A549 (cell line): Measurements from ENCODE around the gene PTPRK. TPM values are rescaled to one million over a fixed set of nuclear protein-coding genes. Genes with fewer than 3 reads are reported as not detected.

Experiments used
- ATAC-seq, 2 experiments: fragments of 200-7000 bp in 1 of 2; fragments of >200 bp in 1 of 2; cut with Nextera tagmentation in 1 of 2; cut with Tn5 transposase in 1 of 2; 3 replicates each; pipeline versions ENCODE4 v1.8.0 to v1.9.1; 2018 to 2020; ENCODE audit warnings: mild to moderate bottlenecking in 1 of 2, moderate library complexity in 1 of 2
- CTCF ChIA-PET: fragments of 300-600 bp; sonication (Branson Sonifier 250); formaldehyde crosslinking; extraction: SDS; loops from one replicate; lab custom pipeline; 2021; ENCODE audit warnings: antibody characterized with exemption, inconsistent platforms; lab: Yijun Ruan, JAX
- POLR2A ChIA-PET: fragments of 350-600 bp; formaldehyde crosslinking; extraction: SDS; loops from one replicate; lab custom pipeline; 2021; ENCODE audit warnings: antibody characterized with exemption, inconsistent platforms; lab: Yijun Ruan, JAX
- DNase-seq, 2 experiments: peaks; one replicate each; pipeline versions ENCODE4 v3.0.0 to v3.0.0-alpha.2; 2011 to 2016; ENCODE audit warnings: low read depth in 1 of 2, low spot score in 1 of 2
- FAIRE-seq: peaks from 2 replicates; lab custom pipeline; 2011; peaks lifted over from hg19 to GRCh38; lab: Jason Lieb, UNC
- H3K27ac ChIP-seq, 2 experiments: fragments of >200 bp; sonication (Bioruptor Twin); formaldehyde crosslinking; 3 replicates each; pipeline ENCODE4 v1.5.1; 2016 to 2017
- H3K4me1 ChIP-seq: fragments of >200 bp; sonication (Bioruptor Twin); formaldehyde crosslinking; 3 replicates; pipeline ENCODE4 v1.6.1; 2016
- H3K4me2 ChIP-seq: fragments of >200 bp; sonication (Bioruptor Twin); formaldehyde crosslinking; 3 replicates; pipeline ENCODE4 v1.6.1; 2016
- H3K4me3 ChIP-seq: fragments of >200 bp; sonication (Bioruptor Twin); formaldehyde crosslinking; 3 replicates; pipeline ENCODE4 v1.5.1; 2016
- H3K9me3 ChIP-seq: fragments of >200 bp; sonication (Bioruptor Twin); formaldehyde crosslinking; 3 replicates; pipeline ENCODE4 v1.6.1; 2016
- CHD4 ChIP-seq: fragments of 200-600 bp; sonication (generic); IDR thresholded peaks from 2 replicates; pipeline ENCODE4 v1.6.1; 2016; ENCODE audit warnings: antibody characterized with exemption, mild to moderate bottlenecking, borderline replicate concordance
- CTCF ChIP-seq: fragments of >200 bp; sonication (Bioruptor Twin); formaldehyde crosslinking; IDR thresholded peaks from 3 replicates; pipeline ENCODE4 v1.5.1; 2016
- E2F6 ChIP-seq: IDR thresholded peaks from 2 replicates; pipeline ENCODE4 v1.6.1; 2012; ENCODE audit warnings: low read depth, borderline replicate concordance
- EHMT2 ChIP-seq: fragments of 200-600 bp; sonication (generic); IDR thresholded peaks from 2 replicates; pipeline ENCODE4 v1.6.1; 2016; ENCODE audit warnings: antibody characterized with exemption, low read depth, mild to moderate bottlenecking, moderate library complexity
- ELK1 ChIP-seq: fragments of 150-350 bp; IDR thresholded peaks from 2 replicates; pipeline ENCODE4 v1.6.1; 2014; ENCODE audit warnings: low read depth, mild to moderate bottlenecking, low read length
- FOSL2 ChIP-seq, 2 experiments: fragments of 450-650 bp in 1 of 2; fragments of >200 bp in 1 of 2; sonication (Bioruptor Twin) in 1 of 2; formaldehyde crosslinking; IDR thresholded peaks; 2 replicates each; pipeline versions ENCODE4 v1.5.0 to v1.6.1; 2016 to 2020; ENCODE audit warnings: mild to moderate bottlenecking in 1 of 2, moderate library complexity in 1 of 2
- HMGXB4 ChIP-seq: fragments of 250-450 bp; sonication (Bioruptor Pico); IDR thresholded peaks from 2 replicates; pipeline ENCODE4 v1.5.0; 2021; ENCODE audit warnings: mild to moderate bottlenecking, moderate library complexity, borderline replicate concordance
- MAFK ChIP-seq: fragments of 450-650 bp; IDR thresholded peaks from 2 replicates; pipeline ENCODE4 v1.6.1; 2014; ENCODE audit not compliant: partially characterized antibody
- MAX ChIP-seq: IDR thresholded peaks from 2 replicates; pipeline ENCODE4 v1.6.1; 2012
- NFE2L2 ChIP-seq: fragments of 150-350 bp; conservative IDR thresholded peaks from 2 replicates; pipeline ENCODE4 v1.6.1; 2014; ENCODE audit warnings: low read length
- NPAS2 ChIP-seq: fragments of 250-450 bp; sonication (Bioruptor Pico); IDR thresholded peaks from 2 replicates; pipeline ENCODE4 v1.8.0; 2022; ENCODE audit warnings: mild to moderate bottlenecking, moderate library complexity, borderline replicate concordance
- RCOR1 ChIP-seq: fragments of 150-350 bp; IDR thresholded peaks from 2 replicates; pipeline ENCODE4 v1.6.1; 2014; ENCODE audit warnings: antibody characterized with exemption, low read length, low read depth
- RNF2 ChIP-seq: fragments of 200-600 bp; sonication (generic); IDR thresholded peaks from 2 replicates; pipeline ENCODE4 v1.6.1; 2016; ENCODE audit warnings: low read depth, mild to moderate bottlenecking, antibody characterized with exemption, moderate library complexity, borderline replicate concordance
- TP53 ChIP-seq: fragments of 250-450 bp; sonication (Bioruptor Pico); IDR thresholded peaks from 2 replicates; pipeline ENCODE4 v1.5.0; 2021; ENCODE audit warnings: mild to moderate bottlenecking, moderate library complexity
- ZC3H11A ChIP-seq: fragments of 450-650 bp; IDR thresholded peaks from 2 replicates; pipeline ENCODE4 v1.6.1; 2014; ENCODE audit warnings: antibody characterized with exemption, mild to moderate bottlenecking
- ZFP36 ChIP-seq: fragments of 450-650 bp; IDR thresholded peaks from 2 replicates; pipeline ENCODE4 v1.6.1; 2014; ENCODE audit warnings: borderline replicate concordance; ENCODE audit not compliant: partially characterized antibody
- WGBS: methylation state at CpG from one replicate; pipeline ENCODE4 v1.1.6; 2017; ENCODE audit errors: missing lambda C conversion rate; 5-methylcytosine and 5-hydroxymethylcytosine counted together
- polyA plus RNA-seq, 4 experiments: library from polyadenylated mRNA; depleted of rRNA in 3 of 4; stranded (reverse); fragments of >200 nt; fragmentation: RNase III in 1 of 4; extraction: RNeasy Plus Mini Kit Qiagen cat#74134 plus additional on column Dnase treatment in 1 of 4; gene quantifications; 2 replicates in 3 of 4; 3 replicates in 1 of 4; pipeline ENCODE4 v1.2.3, GENCODE V29; 2011 to 2017

Gene PTPRK
- polyA plus RNA-seq, 2 of the 4 experiments (the other 2 are of a cell fraction) = 14.4 to 16.1 TPM

GRCh38 chr6:127951172-127951917, 569.1 kb downstream of the PTPRK start:
- Histone ChIP-seq H3K4me2 (no peak overlapping the region), H3K9me3 (no peaks in the 10 kb centered on the region), H3K4me1 (no peaks in the 10 kb centered on the region)
- ATAC-seq (no peak), DNase-seq (no peak)
- CTCF ChIA-PET = interaction anchor here (1.4 kb wide), 1 partner anchor 565 kb away, joined by 4 read pairs; no protein-coding TSS in a partner anchor
- TF ChIP-seq NPAS2 (CRISPR knock-in tag) = no peak
- TF ChIP-seq ELK1 = no peak
- TF ChIP-seq HMGXB4 (CRISPR knock-in tag) = no peak
- TF ChIP-seq MAFK = no peak
- no peak for TF ChIP-seq CHD4
- no peak for TF ChIP-seq FOSL2 (IDR thresholded peaks at IDR 0.05)
- TF ChIP-seq FOSL2 (CRISPR knock-in tag; IDR thresholded peaks at IDR 0.05) = no peak
- no peak for TF ChIP-seq TP53 (CRISPR knock-in tag)
- TF ChIP-seq ZC3H11A = no peak
- TF ChIP-seq RCOR1 = no peak
- TF ChIP-seq ZFP36 = no peak
- TF ChIP-seq E2F6 = no peak
- no peak for TF ChIP-seq NFE2L2
- no peak for TF ChIP-seq CTCF
- no peak for TF ChIP-seq MAX
- TF ChIP-seq EHMT2 = no peak
- TF ChIP-seq, all 56 proteins: peak for 0
- no peak overlapping the region for H3K4me3 ChIP-seq
- 40% methylated on average over 2 of the region's 2 CpGs for WGBS
- POLR2A ChIA-PET = no interaction called here
- no peak overlapping the region for H3K27ac ChIP-seq
- FAIRE-seq = no peak

- ChIA-PET POLR2A (no interaction called here), CTCF (interaction anchor here (1.4 kb wide), 1 partner anchor 566 kb away, joined by 4 read pairs; no protein-coding TSS in a partner anchor)
- Histone ChIP-seq H3K27ac (no peak overlapping the region), H3K4me1 (no peaks in the 10 kb centered on the region), H3K9me3 (no peaks in the 10 kb centered on the region), H3K4me2 (no peak overlapping the region), H3K4me3 (no peak overlapping the region)
- ATAC-seq (no peak), DNase-seq (no peak), FAIRE-seq (no peak)
- TF ChIP-seq CTCF (no peak), HMGXB4 (CRISPR knock-in tag) (no peak), RNF2 (no peak), TP53 (CRISPR knock-in tag) (no peak)
- 85% methylated on average over 8 of the region's 8 CpGs for WGBS
These were observed 569.7 kb downstream of the PTPRK start for GRCh38 chr6:127950566-127951145.
